ENCODE measurements around the gene JAK1. TPM values are rescaled to one million over a fixed set of nuclear protein-coding genes. Genes with fewer than 3 reads are reported as not detected.

JAK1 gene
- polyA plus RNA-seq, 2 of the 4 experiments (the other 2 are of a cell fraction), result 110 to 159 TPM

GRCh38 chr1:64884261-64885040 lies 81.9 kb downstream of the JAK1 start:
- no peak for TF ChIP-seq PBX3 (IDR thresholded peaks at IDR 0.05)
- CTCF ChIA-PET, result interaction anchor here (0.9 kb wide), 1 partner anchor 9 kb away, joined by 5 read pairs; no protein-coding TSS in a partner anchor
- POLR2A ChIA-PET, result no interaction called here
- no peak for FAIRE-seq
- Histone ChIP-seq H3K4me3 (no peak overlapping the region), H3K9me3 (no peaks in the 10 kb centered on the region), H3K27ac (peak overlapping the region in 1 of 2 experiments; percentile 38; a peak in 2 of 6 replicates), H3K4me1 (peaks cover 35% of the 10 kb centered on the region), H3K4me2 (no peak overlapping the region)
- 91% methylated on average over 5 of the region's 5 CpGs for WGBS (ENCODE audit: missing lambda C conversion rate)
- DNase-seq (ENCODE audit: low read depth in 1 of 2, low spot score in 1 of 2), result no peak
- no peak for ATAC-seq

- ATAC-seq, result no peak; a peak in 1 of 6 replicates
- no peak for DNase-seq (ENCODE audit: low read depth in 1 of 2, low spot score in 1 of 2)
- POLR2A ChIA-PET, result no interaction called here
- 93% methylated on average over 11 of the region's 11 CpGs for WGBS (ENCODE audit: missing lambda C conversion rate)
- no peak overlapping the region for H3K4me2 ChIP-seq
- no peak for FAIRE-seq
- H3K9me3 ChIP-seq, result no peaks in the 10 kb centered on the region
- no peak overlapping the region for H3K27ac ChIP-seq
- no peak overlapping the region for H3K4me3 ChIP-seq
- H3K4me1 ChIP-seq, result peaks cover 27% of the 10 kb centered on the region
- TF ChIP-seq RAD21 (conservative IDR thresholded peaks at IDR 0.05 in 1 of 2, IDR thresholded peaks at IDR 0.05 in 1 of 2) (no peak), HEYL (CRISPR knock-in tag; IDR thresholded peaks at IDR 0.05) (no peak), CHD2 (IDR thresholded peaks at IDR 0.05; ENCODE audit: low read length, partially characterized antibody) (no peak), USF2 (IDR thresholded peaks at IDR 0.05) (no peak), MAX (IDR thresholded peaks at IDR 0.05) (no peak), ELK1 (IDR thresholded peaks at IDR 0.05; ENCODE audit: low read depth, low read length) (no peak), E2F6 (IDR thresholded peaks at IDR 0.05; ENCODE audit: borderline replicate concordance, low read depth) (no peak), POLR2AphosphoS2 (conservative IDR thresholded peaks at IDR 0.05; ENCODE audit: low read length) (no peak), NPAS2 (CRISPR knock-in tag; IDR thresholded peaks at IDR 0.05; ENCODE audit: borderline replicate concordance) (no peak), MYC (IDR thresholded peaks at IDR 0.05; ENCODE audit: borderline replicate concordance, low read length) (no peak), FOSL2 (IDR thresholded peaks at IDR 0.05) (no peak), FOSL2 (CRISPR knock-in tag; IDR thresholded peaks at IDR 0.05) (no peak), POLR2A (IDR thresholded peaks at IDR 0.05; ENCODE audit: low read length) (no peak), TFCP2L1 (CRISPR knock-in tag; IDR thresholded peaks at IDR 0.05) (no peak), HES2 (IDR thresholded peaks at IDR 0.05) (no peak), ESRRA (IDR thresholded peaks at IDR 0.05; ENCODE audit: borderline replicate concordance, low read length) (no peak)
- CTCF ChIA-PET, result interaction anchor here (0.9 to 1.6 kb wide), 3 partner anchors 10 to 34 kb away, joined by 3 to 4 read pairs (median 4); no protein-coding TSS in a partner anchor
These were observed 83.6 kb downstream of the JAK1 start for GRCh38 chr1:64882574-64883255.
